Neural progenitor cell (in vitro differentiated cells): Measurements from ENCODE around the gene UBAP2.
"Not testable (repeated sequence)": the region's sequence is repeated elsewhere in the genome, so short reads cannot be mapped to it uniquely, and the experiment has no call there.

Source experiments
- EZH2 ChIP-seq: fragments of 200-600 bp; sonication (generic); IDR thresholded peaks from 2 replicates; pipeline ENCODE4 v1.6.1; 2017; ENCODE audit warnings: antibody characterized with exemption, mild to moderate bottlenecking, moderate library complexity
- TF ChIP-seq, protein P1 (sequence below): fragments of 200-600 bp; sonication (generic); IDR thresholded peaks from 2 replicates; pipeline ENCODE4 v1.5.1; 2017; ENCODE audit warnings: antibody characterized with exemption, mild to moderate bottlenecking

DNA sequence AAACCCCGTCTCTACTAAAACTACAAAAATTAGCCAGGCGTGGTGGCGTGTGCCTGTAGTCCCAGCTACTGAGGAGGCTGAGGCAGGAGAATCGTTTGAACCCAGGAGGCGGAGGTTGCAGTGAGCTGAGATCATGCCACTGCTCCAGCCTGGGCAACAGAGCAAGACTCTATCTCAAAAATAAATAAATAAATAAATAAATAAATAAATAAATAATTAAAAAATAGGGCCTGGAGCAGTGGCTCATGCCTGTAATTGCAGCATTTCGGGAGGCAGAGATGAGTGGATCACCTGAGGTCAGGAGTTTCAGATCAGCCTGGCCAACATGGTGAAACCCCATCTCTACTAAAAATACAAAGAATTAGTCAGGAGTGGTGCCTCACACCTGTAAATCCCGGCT, 86.2 kb downstream of the UBAP2 start:
- TF ChIP-seq, protein P1, sequence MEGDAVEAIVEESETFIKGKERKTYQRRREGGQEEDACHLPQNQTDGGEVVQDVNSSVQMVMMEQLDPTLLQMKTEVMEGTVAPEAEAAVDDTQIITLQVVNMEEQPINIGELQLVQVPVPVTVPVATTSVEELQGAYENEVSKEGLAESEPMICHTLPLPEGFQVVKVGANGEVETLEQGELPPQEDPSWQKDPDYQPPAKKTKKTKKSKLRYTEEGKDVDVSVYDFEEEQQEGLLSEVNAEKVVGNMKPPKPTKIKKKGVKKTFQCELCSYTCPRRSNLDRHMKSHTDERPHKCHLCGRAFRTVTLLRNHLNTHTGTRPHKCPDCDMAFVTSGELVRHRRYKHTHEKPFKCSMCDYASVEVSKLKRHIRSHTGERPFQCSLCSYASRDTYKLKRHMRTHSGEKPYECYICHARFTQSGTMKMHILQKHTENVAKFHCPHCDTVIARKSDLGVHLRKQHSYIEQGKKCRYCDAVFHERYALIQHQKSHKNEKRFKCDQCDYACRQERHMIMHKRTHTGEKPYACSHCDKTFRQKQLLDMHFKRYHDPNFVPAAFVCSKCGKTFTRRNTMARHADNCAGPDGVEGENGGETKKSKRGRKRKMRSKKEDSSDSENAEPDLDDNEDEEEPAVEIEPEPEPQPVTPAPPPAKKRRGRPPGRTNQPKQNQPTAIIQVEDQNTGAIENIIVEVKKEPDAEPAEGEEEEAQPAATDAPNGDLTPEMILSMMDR = not testable (repeated sequence)
- not testable (repeated sequence) for TF ChIP-seq EZH2
